ENCODE measurements around the gene GNA14.
"Not testable (repeated sequence)": the region's sequence is repeated elsewhere in the genome, so short reads cannot be mapped to it uniquely, and the experiment has no call there.

The GNA14 gene

DNA sequence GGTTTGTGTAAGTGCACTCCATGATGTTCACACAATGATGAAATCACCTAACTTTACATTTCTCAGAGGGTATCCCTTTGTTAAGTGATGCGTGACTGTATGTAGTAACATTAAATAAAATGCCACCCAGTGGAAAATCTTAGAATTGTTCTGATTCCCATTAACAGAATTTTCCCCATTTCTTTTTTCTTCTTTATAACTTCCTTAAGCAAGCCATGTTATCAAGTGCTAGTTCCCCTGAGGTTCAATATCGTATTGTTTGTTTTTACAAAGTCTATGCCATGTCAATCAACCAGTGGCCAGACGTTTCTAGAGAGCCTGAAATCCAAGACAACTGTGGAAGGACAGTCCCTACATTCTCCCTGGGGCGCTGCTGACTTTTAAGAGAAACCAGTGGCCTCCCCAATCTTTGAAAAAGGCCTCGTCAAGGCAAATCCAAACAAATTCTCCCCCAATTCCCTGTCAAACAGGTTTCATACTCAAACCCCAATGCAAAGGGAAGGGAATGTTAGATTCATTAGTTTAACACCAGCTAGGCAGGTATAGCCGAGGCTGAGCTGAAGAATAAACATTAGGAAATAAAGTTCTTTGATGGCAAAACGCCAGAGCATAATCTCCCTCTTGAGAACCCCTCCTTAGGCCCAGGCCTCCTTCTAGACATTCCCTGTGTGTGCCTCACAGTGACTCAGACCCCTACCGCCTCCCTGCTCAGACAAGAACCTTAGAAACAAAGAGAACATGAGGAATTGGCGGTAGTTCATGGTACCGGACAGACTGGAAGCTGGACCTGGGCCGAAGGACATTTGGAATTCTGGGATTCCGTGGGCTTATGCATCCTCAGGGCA, 198.7 kb downstream of the GNA14 start:
- DNase-seq (ENCODE audit: low spot score): no peak

DNA sequence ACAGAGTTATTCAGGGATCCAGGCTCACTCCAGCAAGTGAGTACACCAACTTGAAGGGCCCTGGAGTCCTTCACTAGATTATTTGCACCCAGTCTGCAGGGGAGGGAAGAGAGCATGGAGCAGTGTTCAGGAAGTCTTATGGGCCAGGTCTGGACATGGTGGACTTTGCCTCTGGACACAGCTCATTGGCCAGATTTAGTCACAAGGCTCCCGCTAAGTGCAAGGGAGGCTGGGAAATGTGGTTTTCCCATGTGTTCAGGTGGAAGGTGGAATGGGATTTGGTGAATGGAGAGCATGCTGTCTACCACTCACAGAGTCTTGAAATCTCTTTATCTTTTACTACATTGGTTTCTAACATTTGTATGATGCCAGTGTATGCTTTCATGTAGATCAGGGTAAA, 200.5 kb downstream of the GNA14 start:
- no peak for DNase-seq (ENCODE audit: low spot score)

DNA sequence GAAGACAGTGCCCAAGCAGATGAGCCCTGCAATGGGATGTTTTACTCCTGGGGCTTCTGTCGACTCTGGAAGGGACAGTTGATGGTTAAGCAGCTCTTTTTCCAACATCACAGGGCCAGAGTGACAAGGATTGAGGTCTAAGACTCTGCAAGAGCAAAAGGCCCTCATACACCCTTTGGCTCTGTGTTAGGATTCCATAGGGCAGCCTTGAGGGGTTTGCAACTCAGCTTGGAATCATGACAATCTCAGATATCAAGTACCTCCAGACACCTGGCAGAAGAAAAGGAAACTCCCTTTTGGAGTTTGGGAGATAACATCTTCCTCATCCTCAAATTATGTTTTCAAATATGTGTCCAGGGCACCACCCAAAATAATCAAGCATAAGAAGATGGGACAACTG, 205.7 kb downstream of the GNA14 start:
- DNase-seq (ENCODE audit: low spot score): no peak

DNA sequence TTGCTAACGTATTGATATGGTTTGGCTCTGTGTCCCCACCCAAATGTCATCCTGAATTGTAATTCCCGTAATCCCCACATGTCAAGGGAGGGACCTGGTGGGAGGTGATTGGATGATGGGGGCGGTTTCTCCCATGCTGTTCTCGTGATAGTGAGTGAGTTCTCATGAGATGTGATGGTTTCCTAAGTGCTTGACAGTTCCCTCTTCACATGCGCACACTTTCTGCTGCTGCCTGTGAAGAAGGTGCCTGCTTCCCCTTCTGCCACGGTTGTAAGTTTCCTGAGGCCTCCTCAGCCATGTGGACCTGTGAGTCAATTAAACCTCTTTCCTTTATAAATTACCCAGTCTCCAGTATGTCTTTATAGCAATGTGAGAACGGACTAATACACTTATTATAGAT, 207.0 kb downstream of the GNA14 start:
- DNase-seq (ENCODE audit: low spot score): not testable (repeated sequence)

DNA sequence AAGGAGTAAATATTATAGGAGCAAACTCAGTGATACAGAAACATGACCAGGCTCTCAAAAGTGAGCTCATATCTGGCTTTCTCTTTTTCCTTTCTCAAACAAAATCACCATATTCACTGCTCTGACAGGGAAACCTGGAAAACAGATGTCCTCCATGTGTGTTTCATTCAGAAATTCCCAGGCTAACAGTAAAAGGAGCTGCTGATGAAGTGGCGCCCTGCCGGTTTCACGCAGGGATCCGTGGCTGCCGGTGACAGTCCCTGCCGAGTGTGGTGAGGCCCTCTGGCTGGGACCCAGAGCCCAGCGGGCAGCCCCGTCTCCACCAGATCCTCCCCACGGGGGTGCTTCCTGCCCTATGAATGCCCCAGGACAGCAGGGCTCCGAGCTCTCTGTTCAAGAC, 208.1 kb downstream of the GNA14 start:
- no peak for DNase-seq (ENCODE audit: low spot score)

DNA sequence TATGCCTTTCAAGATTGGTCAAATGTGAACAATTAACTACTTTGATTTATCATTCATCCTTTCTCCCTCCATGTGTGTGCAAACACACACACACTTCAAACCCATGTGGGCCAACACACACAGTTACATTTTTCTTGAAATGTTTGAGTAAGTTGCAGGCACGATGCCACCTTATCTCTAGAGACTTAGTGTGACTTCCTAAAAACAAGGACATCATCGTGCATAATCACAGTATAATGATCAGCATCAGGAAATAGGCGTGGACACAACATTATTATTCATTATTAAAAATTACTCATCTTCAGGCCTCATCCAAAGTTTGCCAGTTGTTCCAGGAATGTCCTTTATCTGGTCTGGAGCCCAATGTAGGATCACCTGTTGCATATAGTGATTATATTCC, 209.5 kb downstream of the GNA14 start:
- DNase-seq (ENCODE audit: low spot score): no peak

DNA sequence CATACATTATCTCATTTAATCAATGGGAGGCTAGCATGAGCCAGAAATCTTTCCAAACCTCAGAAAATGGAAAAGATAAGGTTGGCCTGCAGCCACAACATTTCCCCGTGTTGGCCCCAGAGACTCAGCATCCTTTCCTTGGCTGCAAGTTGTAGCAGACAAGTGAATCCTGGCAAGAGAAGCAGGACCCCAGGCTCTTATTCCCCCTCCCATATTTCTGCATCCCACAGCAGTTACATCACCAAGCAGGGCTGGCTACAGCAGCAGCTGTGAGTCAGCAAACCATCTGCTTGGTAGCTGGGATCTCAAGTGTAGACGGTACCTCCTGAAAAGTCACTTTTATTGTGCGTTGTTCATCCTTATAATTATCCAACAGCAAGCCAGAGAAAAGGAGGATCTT, 212.4 kb downstream of the GNA14 start:
- no peak for DNase-seq (ENCODE audit: low spot score)

DNA sequence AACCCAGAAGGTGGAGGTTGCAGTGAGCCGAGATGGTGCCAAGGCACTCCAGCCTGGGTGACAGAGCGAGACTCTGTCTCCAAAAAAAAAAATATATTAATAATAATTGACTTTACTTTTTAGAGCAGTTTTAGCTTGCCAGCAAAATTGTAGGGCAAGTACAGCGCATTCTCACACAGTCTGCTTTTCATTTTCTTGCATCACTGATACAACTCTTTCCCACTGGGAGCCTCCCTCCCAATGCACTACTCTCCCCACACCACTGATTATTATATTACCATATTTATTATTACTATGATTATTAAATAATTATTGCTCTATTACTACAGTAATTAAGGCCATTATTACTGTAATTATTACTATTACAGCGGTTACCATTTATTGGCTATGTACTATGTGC, 212.8 kb downstream of the GNA14 start:
- DNase-seq (ENCODE audit: low spot score): no peak

DNA sequence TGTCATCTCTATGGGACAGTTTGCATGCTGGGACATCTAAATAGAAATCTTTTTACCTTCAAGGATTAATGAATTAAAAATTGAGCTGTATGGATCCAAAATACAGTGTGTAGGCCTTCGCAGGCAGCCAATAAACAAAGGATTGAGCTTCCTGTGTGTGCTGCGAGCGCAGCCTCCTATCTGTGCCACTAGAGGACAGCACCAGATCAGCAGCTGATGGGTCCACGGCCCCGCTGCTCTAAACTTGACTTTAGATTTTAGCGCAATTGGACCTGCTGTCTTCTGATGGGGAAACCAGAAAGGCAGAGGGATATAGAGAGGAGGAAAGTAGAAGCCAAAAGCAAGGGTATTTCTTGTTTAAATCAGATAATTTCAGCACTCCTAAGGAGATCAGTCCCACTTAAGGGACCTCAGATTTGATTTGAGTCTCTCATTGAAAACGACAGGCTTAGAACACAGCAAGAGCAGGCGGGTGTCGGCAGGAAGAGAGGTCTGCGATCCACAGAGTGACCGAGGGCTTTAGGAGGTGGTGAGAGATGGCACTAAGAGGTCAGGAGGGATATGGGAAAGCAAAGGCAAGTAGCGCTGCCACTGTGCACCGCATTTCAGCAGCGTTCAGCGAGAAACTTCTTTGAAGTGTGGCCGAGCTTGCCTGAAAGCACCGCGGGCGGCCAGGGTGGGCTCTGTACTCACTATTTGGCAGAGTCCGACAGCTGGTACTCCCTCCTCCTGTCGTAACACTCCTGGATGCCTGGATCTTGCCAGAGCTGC, 214.3 kb downstream of the GNA14 start:
- DNase-seq (ENCODE audit: low spot score): no peak

DNA sequence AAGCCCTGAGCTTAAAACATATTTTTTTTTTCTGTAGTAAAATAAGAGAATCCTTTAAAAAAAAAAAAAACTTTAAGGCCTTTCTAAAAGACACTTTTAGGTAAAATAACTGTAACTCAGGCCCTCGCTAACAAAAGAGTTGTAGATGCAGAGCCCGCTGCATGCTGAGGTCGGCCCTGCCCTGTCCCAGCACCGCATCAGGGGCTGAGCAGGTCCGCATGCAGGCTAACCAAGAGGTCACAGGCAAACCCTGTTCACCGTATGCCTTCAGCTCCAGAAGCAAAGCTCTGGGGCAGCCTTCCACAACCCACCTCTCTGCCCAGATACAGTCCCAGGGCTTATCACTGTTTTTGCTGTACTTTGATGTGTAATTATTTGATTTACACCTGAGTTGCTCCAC, 216.1 kb downstream of the GNA14 start:
- DNase-seq (ENCODE audit: low spot score): no peak

DNA sequence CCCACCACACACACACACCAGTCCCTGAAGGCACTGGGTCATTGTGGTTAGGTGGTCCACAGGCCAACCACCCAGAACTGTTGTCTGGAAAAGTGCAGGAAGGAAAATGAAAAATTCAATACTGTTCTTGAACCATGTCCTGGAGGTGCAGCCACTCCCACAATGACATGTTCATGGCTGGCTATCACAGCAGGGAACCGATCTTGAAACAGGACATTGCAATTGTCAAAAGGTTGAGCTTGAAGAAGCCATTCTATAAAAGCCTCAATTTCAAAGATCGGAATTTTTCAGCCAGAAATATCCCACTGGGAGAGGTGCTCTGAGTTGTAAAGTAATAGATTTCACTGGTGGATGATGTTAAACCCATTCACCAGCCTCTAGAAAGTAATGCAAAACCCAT, 218.2 kb downstream of the GNA14 start:
- DNase-seq (ENCODE audit: low spot score): no peak

DNA sequence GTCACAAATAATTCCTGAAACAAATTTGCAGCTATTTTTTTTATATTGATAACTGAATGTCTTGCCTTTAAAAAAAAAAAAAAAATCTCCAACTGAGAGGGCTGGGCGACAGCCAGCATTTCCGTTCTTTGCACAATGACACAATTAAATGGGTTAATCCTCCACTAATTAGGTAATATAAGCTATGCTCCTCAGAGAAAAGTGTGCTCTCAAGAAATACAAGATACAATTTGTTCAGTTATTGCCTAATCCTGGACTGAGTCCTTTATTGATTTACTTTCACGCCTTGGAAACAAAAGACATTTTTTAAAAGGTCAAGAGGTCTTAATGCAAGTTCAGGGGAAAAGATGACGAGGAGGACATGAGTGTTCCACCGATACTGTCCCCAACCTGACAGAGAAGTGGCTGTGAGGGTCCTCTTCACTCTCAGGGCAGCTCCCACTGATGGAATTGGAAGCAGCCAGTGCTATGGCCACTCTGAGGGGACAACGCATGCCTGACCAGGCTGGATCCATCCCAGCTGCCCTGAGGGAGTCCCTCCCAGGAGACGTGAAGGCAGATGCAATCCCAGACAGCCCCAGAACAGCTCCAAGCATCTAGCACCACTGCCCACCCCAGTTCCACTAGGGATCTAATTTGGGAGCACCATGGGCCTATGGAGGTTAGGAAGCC, 220.7 kb downstream of the GNA14 start:
- no peak for DNase-seq (ENCODE audit: low spot score)

DNA sequence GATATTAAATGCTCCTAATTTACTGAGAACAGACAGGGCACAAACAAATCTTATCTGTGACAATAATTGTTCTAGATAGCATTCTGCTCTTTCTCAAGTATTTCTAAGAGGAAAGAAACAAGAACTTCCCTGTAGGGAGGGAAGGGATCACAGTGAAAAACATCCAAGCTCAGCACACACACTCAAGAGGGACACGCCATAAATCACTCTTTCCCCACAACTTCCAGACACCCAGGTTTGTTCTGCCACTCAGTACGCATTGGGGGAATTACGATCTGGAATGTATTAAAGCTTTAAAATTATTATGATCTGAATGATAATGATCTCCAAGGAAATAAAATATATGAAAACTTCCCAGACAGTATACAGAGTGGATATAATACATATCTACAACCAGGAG, 221.4 kb downstream of the GNA14 start:
- no peak for DNase-seq (ENCODE audit: low spot score)

DNA sequence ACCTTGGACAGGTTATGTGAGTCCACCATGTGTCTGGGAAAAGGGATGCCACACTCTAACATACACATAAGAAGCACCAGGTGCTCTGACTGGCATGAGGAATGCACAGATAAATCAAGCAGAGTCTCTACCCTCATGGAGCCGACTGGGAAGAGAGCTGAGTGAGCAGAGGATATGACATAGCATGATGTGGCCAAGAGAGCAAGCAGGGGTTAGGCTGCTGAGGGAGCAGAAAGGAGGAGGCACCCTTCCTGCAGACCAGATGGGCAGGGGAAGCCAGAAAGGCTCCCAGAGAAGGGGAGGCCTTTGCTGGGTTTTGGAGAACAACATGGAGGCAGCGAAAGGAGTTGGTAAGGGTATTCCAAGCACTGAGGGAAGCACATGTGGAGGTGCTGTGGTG, 223.1 kb downstream of the GNA14 start:
- DNase-seq (ENCODE audit: low spot score): no peak

DNA sequence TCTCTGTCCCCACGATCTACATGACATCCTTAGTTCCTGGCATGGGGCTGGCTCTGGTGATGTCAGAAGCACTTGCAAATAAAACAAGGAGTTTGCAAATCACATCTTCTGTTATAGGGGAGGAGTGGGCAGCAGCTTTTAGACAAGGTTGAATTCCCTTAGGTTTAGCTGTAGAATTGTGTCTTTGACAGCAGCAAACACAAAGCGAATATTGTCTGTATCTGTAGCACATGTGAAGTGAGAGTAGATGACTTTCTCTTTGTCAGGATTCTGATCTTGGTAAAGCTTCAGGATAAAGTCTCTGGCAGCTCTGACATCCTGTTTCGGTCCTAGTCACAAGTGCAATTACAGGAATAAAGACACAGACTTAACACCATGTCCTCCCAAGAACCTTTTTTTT, 224.3 kb downstream of the GNA14 start:
- DNase-seq (ENCODE audit: low spot score): no peak

DNA sequence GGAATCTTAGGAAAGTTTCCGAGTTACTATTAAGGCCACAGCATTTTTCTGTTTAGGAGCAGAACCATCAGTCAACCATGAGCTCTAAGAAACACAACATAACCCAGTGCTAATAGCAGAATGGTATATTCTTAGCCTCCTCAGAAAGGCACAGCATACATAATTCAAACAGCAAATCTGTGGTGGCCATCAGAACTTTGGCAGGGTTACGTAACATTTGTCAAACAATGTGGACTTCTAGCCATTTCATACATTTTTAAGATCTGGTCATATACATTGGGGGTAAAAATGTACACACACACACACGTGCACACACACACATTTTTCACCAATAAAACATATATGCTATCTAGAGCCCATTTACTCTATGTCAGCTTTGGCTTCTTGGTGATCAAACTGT, 225.2 kb downstream of the GNA14 start:
- no peak for DNase-seq (ENCODE audit: low spot score)

DNA sequence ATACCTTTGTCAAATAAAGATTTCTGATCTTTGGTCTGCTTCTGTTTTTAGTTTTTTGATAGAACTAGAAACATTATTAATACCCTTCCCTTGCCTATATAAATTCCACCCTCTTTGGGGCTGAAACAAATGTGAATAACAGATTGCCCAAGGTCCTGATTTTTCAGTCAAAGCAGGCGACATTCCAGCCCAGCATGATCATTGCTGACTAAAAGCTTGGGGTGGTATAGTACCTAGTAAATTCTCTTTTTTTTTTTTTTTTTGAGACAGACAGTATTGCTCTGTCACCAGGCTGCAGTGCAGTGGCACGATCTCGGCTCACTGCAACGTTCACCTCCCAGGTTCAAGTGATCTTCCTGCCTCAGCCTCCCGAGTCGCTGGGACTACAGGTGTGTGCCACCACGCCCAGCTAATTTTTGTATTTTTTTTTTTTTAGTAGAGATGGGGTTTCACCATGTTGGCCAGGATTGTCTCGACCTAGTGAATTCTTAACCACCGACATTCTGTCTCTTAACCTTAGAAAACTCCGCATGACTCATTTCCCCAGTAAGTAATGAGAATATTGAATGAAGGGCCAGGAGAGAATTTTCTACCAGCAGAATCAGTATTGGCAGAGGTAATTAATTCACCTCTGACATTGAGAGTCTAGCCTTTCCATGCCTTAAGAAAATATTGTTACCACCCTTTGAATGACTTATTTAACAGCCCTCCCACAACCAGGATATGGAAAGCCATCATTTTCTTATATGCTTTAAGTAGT, 226.4 kb downstream of the GNA14 start:
- DNase-seq (ENCODE audit: low spot score): no peak

DNA sequence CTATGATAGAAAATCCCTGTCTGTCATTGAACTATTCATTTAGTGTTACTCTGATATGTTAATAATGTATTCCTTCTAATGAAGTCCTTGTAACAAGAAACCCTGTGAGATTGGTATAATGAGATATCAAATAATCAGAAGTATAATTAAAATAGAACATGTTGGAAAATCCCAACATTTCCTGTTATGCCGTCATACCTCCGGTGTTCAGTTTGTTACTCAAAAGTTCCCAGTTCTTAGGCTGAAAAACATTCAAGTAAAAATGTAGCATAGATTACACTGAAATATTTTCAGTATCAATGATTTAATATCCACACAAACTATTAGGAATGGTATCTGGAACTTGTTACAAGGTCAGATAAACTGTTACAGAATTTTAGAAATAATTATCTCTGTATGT, 227.5 kb downstream of the GNA14 start:
- DNase-seq (ENCODE audit: low spot score): no peak

DNA sequence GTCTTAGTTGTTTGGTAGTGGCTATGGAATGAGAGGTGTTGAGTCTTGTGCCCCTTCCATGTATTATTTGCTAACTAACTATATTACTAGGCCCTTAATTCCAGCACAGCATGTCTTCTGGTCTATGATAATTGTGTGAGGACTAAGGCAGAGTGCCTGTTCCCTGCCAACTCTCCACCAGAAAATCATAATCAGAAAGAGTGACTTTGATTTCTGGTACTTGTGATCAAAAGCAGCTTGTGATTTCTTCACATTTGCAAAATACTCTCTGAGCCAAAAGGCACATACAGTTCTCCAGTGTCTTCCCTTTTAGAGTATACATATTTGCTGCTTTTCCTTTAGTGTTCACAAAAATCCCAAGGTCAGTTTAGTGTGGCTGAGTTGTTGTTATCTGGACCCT, 229.9 kb downstream of the GNA14 start:
- no peak for DNase-seq (ENCODE audit: low spot score)

DNA sequence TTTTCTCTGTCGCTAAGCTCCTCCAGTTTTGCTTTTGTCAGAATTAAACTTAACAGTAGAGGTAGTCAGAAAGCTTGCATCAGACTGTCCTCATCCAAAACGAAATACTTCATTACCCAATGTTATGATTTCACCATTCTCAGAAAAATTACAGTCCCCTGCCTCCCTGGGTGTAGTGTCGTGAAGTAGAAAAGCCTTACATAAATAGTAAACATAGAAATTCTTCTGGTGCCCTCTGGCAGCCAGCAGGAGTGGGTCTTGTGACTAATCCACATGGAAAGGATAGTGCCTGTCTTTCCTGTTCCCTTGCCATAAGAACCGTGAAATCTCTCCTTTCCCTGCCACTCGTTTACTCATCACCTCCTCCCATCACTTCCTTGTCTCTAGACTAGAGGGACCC, 230.6 kb downstream of the GNA14 start:
- no peak for DNase-seq (ENCODE audit: low spot score)

DNA sequence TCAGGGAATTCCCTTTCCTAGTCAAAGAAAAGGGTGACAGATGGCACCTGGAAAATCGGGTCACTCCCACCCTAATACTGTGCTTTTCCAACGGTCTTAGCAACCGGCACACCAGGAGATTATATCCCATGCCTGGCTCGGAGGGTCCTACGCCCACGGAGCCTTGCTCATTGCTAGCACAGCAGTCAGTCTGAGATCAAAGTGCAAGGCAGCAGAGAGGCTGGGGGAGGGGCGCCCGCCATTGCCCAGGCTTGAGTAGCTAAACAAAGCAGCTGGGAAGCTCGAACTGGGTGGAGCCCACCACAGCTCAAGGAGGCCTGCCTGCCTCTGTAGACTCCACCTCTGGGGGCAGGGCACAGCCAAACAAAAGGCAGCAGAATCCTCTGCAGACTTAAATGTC, 239.6 kb downstream of the GNA14 start:
- not testable (repeated sequence) for DNase-seq (ENCODE audit: low spot score)

DNA sequence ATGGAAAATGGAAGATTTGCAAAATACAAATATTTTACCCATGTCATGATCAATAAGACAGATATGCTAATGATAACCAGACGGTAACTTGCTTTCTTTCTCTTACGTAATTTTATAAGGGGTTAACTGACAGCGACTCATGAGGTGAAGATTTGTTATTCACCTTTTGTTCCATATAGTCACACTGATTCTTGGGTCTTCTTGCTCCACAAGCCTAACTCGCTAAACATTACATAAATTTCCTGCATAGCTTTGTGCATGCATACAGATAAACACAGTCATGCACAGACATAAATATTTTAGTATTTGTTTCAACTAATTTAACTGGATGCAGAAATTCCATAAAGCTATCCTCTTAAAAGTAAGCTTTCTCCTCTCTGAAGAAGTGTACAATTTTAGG, 244.9 kb downstream of the GNA14 start:
- DNase-seq (ENCODE audit: low spot score): no peak
